Endometrium (tissue), 2 donors: ENCODE data around the gene CALHM2.
"Not testable (repeated sequence)": the region's sequence is repeated elsewhere in the genome, so short reads cannot be mapped to it uniquely, and the experiment has no call there.

ENCODE experiments used
- FAIRE-seq: peaks from 2 replicates; lab custom pipeline; 2012; peaks lifted over from hg19 to GRCh38; lab: Jason Lieb, UNC
- donor health status: control.
- donor health status: control.

The CALHM2 gene, protein sequence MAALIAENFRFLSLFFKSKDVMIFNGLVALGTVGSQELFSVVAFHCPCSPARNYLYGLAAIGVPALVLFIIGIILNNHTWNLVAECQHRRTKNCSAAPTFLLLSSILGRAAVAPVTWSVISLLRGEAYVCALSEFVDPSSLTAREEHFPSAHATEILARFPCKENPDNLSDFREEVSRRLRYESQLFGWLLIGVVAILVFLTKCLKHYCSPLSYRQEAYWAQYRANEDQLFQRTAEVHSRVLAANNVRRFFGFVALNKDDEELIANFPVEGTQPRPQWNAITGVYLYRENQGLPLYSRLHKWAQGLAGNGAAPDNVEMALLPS

GRCh38 chr10:103451831-103452505, at the start of gene CALHM2:
Gene CALHM2, minus strand, starts transcription at chr10:103452370. Its CDS starts 2,429 bp downstream, at chr10:103449941.
- no peak for FAIRE-seq

DNA sequence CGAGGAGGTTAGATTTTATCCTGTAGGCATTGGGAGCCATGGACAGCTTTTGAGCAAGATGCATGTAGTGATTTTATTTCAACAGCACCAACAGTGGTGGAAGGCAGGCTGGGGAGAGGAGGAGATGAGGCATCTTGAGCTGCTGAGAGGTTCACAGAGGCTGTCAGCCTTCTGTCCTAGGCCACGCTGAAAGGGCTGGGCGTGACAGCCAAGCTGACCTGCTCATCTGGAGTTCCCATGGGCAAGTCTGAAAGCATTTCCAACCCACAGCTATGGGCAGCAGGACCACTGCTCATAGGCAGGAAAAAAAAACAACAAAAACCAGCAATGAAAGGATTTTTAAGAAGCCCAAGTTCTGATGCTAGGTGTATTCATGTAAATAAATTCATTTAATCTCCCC, 49.0 kb upstream of the CALHM2 start:
- no peak for FAIRE-seq

- no peak for FAIRE-seq
Measured at GRCh38 chr10:103500481-103500880, 48.3 kb upstream of the CALHM2 start.

GRCh38 chr10:103499881-103500280, 47.7 kb upstream of the CALHM2 start:
- no peak for FAIRE-seq

DNA sequence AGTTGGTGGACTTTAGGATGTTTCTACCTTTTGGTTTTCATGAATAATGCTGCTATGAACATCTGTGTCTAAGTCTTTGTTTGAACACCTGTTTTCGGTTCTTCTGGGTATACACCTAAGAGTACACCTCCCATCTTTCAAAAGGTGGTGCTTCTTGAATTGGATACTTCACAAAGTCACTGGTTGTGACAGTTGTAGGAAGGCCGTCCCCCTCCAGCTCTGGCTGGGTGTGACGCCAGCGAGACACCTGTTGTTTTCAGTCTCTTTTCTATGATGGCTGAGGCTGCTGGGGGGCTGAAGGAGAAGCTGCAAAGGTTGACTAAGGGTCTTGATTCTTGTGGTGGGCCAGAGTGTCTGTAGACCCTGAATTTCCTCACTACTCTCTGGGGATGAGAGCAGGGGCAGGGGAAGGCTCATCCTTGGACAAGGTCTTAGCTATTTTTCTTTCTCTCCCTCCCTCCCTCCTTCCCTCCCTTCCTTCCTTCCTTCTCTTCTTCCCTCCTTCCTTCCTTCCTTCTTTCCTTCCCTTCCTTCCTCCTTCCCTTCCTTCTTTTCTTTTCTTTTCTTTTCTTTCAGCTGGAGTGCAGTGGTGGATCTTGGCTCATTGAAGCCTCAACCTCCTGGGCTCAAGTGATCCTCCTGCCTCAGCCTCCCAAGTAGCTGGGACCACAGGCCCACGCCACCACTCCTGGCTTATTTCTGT, 46.9 kb upstream of the CALHM2 start:
- FAIRE-seq, result no peak

DNA sequence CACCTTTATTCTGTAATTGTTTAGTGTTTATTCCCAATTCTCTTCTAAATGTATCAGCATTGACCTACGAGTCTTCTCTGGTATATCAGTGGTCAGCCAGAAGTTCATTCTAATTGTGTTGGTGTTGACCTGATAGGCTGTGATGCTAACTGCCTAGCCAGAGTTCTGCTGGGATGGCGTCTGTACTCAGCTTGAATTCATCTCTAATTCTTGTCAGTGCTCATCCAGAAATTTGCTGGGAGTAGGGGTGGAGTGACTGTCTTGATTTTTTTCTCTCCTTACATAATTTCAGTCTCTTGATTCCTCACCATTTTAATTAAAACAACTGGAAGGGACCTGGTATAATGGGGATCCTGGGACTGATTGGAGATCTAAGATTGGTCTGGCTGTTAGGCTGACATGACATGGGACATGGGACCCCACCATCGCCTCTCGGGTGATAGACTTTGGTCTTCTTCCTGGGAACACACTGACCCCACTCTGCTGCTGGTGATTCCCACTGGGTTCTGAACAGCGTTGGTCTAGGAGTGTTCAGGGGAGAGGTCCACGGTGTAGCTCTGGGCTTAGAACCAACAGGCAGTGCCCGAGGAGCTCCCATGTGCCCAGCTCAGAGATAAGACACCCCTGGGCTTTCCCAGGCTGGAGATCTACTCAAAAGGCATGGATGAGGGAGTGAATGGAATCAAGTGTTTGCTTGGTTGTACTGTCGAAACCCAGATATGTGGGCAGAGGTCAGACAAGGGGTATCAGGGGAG, 45.2 kb upstream of the CALHM2 start:
- FAIRE-seq, result no peak

DNA sequence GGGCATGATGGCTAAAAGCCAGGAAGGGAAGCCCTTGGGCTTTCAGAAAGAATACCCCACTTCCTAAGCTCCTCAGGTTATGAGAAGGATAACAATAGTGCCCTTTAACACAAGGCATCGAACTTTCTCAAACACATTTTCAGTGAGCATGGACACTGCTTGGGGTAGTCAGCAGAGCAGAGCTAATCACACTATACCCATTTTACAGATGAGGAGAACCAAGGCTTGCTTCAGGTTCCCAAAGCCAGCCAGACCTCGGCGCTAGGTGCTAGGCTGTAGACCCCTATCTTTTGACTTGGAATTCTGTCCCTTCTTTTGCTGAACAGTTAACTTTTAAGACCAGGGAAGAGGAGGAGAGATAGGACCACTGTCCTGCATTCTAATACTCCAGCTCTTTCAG, 43.2 kb upstream of the CALHM2 start:
- FAIRE-seq, result no peak

GRCh38 chr10:103493916-103494877, 42.0 kb upstream of the CALHM2 start:
- no peak for FAIRE-seq

- no peak for FAIRE-seq
Measured at GRCh38 chr10:103493362-103493915, 41.3 kb upstream of the CALHM2 start, which contains the start of gene NEURL1. Gene NEURL1, plus strand, starts transcription at chr10:103493705. Its CDS starts 683 bp downstream, at chr10:103494388.

- FAIRE-seq, result no peak
Measured at GRCh38 chr10:103492655-103493261, 40.6 kb upstream of the CALHM2 start.

DNA sequence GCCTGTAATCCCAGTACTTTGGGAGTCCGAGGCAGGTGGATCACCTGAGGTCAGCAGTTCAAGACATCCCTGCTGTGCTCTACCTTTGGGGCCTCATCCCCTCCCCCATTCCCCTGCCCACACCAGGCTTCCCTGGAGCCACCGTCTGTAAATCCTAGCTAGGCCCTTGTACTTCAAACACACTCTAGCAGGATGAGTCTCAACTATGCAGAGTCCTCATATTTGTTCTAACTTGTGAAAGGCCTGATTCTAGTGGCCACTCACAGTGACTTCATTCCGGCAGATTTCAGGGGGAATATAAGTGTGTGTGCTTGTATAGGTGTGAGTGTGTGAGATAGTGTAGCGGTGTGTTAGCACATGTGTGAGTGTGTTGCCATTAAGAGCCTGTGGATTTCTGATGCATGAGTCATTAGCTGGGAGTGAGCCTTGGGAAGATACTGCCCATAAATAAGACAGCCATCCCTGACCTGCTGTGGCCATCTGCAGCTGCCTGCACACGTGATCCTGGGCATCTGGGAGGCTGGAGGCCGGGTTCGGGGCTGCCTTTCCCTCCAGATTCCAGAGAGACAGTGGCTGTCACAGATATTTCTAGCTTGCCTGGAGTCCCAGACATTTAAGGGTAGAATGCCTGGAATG, 39.7 kb upstream of the CALHM2 start:
- peak; percentile 87 for FAIRE-seq

DNA sequence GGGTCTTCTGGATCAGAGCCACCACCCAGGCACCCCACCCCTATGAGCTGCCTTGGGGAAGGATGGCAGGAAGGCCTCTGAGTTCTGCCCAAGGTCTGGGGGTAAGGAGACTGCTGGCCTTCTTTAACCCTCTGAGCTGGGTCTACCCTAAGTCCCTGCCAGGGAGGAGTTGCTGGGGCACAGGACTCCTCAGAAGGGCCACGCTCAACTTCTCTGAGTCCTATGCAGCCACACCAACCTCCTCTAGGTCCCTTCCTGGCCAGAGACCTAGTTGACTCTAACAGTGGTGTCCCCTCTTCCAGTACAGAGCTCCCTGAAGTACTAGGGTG, 38.8 kb upstream of the CALHM2 start:
- FAIRE-seq, result no peak

GRCh38 chr10:103487410-103487708, 35.2 kb upstream of the CALHM2 start:
- no peak for FAIRE-seq

- not testable (repeated sequence) for FAIRE-seq
Measured at GRCh38 chr10:103486635-103487409, 34.7 kb upstream of the CALHM2 start.

DNA sequence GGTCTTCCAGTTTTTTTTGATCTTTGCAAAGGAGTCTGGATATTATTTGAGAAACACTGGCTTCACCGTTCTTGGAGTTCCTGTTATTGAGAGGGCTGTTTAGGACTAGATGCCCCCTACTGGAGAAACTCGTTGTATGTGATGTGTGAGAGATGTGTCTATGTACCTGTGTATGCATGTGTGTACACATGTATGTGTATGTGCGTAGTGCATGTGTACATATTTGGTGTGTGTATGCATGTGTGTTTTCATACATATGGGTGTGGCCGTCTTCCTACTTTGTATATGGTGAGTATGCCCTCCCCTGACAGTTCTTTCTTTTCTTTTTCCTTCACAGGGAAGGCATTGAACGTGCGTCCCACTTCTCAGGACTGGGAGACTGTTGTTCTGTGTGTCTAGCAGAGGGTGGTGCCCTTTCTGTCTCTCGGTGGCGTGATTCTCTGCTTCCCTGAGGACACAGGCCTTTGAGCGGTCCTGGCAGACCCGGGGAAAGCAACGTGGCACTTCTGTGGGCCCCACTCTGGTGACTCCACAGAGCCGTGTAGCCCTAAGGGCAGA, 29.9 kb upstream of the CALHM2 start:
- peak; percentile 37 for FAIRE-seq

DNA sequence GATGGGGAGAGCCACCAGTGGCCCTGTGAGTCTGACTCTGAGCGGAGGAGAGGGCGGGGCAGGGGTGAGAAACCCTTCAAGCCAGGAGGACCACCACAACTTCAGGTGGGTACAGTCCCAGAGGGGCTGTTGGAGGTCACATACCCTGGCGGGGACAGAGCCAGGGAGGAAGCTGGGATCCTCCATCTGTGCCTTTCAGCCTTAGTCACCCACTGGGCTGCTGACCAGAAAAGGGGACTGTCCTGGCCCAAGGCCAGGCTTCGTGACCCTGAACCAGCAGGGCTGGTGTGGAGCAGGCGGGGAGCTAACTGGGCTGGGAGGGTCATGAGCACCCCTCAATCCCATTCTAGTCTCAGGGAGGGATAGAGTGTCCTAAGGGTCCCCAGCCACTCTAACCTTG, 28.4 kb upstream of the CALHM2 start:
- no peak for FAIRE-seq

DNA sequence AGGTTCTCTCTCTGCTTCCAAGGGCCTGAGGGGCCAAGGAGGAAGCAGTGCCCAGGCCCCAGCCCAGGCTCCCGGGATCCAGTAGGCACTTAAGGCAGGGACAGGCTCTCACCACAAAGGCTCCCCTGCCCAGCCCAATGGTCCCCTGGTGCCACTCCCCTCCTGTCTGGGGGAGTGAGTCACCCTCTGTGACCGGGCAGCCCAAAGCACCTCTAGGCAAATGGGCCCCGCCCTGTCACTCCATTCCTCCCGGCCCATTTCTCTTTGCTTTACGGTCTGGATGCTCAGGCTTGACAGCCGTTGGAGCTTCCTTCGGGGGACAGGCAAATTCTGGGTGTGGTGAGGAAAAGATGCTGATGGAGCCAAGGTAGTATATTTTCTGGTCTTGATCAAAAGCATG, 27.0 kb upstream of the CALHM2 start, which contains the start of gene CALHM3:
Gene CALHM3 (minus strand): TSS at position 106 of the 400 bp plus-strand sequence. CDS start 208 bp downstream, outside the sequence.
- FAIRE-seq, result no peak

DNA sequence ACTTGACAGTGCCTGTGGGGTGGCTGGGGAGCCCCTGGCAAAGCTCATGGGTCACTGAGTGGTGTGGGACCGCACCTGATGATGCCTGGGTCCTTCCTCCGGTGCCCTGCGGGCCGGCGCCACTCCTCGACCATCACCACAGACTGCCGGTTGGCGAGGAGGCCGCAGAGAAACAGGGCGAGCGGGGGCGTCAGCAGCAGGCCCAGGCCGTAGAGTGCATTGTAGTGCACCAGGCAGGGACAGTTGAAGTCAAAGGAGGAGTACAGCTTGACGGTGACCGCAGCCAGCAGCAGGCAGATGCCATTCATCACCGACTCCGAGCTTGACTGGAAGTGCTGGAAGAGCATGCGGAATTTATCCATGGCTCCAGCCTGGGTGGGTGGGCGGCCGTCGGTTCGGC, 26.5 kb upstream of the CALHM2 start:
- FAIRE-seq, result no peak
